Hepatic stellate cell (primary cell): ENCODE measurements around the gene DUOX1.

Experiments used
- DNase-seq: peaks from one replicate; pipeline ENCODE4 v3.0.0; 2011; ENCODE audit warnings: low spot score

The DUOX1 gene

DNA sequence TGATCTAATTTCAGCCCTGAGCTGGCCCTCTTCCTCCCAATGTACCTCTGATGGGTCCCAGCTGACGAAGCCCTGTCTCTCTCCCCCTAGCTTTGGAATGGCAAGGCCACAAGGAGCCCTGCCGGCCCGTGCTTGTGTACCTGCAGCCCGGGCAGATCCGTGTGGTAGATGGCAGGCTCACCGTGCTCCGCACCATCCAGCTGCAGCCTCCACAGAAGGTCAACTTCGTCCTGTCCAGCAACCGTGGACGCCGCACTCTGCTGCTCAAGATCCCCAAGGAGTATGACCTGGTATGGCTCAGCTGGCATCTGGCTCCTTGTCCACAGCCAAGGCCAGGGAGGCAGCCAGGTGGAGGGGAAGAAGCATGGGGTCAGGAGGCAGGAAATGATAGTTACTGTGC is 14.2 kb downstream of the DUOX1 start:
- no peak for DNase-seq

DNA sequence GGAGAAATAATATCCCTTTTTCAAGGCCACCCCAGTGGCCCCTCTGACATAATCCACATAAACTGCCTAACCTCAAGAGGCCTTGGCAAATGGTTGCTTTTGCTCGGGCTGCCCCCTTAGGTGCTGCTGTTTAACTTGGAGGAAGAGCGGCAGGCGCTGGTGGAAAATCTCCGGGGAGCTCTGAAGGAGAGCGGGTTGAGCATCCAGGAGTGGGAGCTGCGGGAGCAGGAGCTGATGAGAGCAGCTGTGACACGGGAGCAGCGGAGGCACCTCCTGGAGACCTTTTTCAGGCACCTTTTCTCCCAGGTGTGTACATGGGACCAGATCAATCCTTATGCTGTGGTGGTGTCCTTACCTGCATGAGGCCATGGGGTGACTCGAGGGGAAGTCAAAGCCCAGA is 15.0 kb downstream of the DUOX1 start:
- DNase-seq: no peak

DNA sequence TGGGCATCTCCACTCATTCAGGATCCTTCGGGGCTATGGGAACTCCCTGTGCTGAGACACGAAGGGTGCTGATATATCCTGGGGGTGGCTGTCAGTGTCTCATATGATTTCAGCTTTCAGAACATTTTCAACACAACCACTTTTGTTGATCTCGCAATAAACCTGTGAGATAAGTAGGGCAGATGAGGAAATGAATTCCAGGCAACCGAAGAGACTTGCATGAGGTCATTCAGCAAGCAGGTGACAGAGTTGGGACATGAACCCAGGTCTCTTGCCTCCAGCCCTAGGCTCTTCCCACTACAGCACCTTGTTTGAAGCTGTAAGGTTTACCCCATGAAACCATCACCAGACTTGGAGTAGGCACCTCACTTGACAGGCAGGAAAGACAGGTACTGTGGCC is 16.6 kb downstream of the DUOX1 start:
- no peak for DNase-seq

DNA sequence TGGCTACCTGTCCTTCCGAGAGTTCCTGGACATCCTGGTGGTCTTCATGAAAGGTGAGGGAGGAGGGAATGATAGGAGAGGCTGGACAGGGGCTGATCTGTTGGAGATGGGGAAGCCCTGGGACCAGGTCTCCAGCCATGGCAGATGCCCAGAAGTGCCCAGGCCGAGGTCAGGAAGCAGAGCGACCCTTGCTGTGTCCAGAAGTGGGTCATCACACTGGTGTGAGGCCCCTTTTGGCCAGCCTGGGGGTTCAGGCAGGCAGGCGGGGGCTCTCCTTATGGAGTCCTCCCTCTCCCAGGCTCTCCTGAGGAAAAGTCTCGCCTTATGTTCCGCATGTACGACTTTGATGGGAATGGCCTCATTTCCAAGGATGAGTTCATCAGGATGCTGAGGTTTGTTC is 17.8 kb downstream of the DUOX1 start:
- DNase-seq: no peak

DNA sequence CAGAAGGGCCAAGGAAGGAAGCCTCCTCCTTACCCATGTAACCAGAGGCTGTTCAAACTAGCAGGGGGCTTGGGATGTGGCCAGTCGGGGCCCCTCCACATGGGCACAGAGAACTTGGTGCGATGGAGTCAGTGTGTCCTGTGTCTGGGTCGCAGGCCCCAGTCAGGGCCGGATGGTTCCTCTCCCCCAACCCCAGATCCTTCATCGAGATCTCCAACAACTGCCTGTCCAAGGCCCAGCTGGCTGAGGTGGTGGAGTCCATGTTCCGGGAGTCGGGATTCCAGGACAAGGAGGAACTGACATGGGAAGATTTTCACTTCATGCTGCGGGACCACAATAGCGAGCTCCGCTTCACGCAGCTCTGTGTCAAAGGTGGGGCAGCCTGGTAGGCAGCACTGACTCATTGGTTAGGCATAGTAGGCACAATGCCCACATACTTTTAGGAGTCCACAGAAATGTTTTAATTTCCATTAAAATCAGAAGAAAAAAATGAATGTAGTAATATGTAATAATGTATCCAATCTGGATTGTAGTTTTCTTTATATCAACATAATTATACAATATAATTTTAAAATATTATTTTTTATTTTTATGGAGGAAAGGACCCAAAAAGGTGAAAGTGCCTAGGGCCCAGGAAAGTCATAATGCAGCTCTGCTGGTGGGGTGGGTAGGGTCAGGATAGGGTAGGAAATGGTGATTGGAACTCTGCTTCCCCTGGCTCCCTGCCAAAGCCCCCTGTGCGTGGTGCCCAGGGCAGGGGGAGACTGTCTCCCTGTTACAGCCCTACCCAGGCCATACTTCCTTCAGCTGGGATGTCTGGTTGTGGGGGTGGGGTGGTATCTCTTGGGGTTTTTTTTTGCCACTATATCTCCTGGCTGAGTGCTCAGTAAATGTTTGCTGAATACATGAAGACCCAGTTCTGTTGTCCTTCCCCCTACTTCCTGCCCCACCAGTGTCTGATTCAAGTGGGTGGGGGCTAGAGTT is 18.6 kb downstream of the DUOX1 start:
- no peak for DNase-seq

DNA sequence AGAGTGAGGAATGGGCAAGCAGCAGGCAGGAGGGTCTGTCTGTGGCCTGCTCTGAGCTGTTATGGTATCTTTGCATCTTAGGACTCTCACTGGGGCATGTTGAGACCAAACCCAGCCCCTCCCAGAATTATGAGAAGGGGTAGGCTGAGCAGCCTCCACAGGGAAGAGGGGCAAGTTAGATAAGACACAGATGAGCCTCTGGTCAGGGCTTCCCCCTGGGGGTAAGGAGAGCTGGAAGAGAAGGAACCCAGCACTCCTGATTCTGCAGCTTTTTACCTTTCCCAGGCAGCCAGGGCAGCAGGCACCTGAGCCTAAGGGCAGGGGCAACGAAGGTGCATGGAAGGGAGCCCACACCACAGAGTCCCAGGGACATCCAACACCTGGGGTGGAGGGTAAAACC is 19.3 kb downstream of the DUOX1 start:
- DNase-seq: no peak

DNA sequence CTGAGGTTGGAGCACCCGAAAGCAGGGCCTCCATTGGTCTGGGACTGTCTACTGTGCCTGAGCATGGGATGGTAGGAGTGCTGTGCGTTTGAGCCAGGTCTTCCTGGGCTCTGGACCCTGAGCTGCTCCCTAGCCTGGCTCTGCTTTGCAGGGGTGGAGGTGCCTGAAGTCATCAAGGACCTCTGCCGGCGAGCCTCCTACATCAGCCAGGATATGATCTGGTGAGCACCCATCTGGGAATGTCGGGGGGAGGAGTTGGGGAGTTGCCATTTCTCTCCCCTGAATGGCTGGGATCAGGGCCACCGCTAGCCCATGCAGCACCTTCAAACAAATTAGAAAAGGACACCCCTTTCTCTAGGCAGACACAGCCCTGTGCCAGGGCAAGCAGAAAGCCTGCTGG is 20.7 kb downstream of the DUOX1 start:
- DNase-seq: no peak

DNA sequence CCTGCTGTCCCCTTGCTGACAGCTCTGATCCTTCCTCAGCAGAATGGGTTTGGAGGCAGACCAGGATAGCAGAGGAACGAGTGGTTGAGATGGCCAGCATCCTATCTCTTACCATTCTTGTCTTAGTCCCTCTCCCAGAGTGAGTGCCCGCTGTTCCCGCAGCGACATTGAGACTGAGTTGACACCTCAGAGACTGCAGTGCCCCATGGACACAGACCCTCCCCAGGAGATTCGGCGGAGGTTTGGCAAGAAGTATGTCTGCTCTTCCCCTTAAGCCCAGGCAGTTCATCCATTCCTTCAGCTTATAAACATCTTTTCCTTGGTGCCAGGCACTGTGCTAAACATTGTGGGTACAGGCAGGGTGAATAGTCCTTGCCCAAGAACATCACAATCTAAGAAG is 21.2 kb downstream of the DUOX1 start:
- DNase-seq: no peak

DNA sequence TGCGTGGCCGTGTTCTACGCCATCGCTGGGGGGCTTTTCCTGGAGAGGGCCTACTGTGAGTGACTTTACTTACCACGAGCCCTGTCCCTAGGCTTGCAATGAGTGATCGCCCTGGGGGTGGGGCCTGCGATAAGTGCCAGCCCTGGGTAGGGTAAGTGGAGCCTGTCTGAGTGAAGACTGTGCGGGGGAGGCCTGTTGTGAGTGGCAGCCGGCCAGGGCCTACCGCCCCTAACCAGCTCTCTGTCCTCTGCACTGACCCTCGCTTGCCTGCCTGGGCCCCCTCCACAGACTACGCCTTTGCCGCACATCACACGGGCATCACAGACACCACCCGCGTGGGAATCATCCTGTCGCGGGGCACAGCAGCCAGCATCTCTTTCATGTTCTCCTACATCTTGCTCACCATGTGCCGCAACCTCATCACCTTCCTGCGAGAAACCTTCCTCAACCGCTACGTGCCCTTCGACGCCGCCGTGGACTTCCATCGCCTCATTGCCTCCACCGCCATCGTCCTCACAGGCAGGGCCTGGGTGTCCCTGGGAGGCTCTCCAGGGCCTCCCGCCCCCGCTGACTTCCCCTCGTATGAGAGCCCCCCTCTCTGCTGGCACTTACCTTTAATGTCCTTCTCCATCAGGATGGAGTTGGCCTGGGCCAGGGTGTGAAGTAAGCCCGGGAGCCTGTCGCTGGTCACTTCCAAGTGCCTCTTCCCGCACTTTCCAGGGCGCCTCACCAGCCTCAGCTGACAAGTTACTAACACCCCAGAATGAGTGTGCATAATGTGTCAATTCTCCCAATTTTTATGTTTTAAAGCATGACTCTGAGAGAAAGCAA is 22.4 kb downstream of the DUOX1 start:
- no peak for DNase-seq

DNA sequence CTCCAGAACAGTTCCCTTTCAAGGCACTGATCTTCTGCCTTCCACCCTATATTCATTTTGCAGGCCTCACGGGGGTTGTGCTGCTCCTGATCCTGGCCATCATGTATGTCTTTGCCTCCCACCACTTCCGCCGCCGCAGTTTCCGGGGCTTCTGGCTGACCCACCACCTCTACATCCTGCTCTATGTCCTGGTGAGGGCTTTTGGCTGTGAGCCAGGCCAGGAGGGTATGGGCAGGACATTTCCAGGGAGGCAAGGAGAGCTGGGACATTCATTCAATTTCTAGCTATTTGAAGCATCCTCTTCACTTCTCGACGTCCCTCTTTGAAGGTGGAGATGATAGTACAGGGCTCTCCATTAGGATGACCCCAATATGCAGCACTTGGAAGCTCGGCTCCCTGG is 25.9 kb downstream of the DUOX1 start:
- DNase-seq: no peak

DNA sequence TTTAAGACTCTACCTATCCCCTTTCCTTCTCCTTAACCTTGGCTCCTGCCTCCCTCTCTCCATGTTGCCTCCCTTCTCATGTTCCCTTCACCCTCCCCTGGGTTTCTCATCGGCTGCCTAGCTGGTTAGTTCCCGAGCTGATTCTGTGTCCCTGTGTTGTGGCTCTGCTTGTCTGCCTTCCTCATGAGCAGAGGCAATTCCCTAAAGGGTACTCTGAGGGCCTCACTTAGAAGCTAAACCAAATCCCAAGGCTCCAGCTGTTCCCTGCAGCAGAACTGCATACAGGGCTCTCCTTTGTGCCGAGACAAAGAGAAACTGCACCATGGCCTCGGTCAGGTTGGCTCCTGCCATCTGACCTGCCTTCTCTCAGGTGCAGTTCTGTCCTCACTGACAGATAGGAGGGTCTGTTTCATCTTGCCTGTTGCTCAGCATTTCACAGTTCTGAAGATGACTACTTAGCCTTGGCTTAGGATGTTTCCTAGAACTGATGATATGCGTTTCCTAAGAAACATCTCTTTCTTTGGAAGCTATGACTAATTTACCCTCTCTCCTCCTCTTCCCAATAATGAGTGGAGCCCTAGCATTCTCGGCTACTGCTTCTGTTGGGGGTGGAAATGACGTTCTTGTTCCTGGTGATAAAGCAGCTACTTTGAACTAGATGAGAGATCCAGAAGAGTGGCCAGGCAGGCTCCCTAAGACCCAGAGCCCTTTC is 27.1 kb downstream of the DUOX1 start:
- peak; percentile 76 for DNase-seq

DNA sequence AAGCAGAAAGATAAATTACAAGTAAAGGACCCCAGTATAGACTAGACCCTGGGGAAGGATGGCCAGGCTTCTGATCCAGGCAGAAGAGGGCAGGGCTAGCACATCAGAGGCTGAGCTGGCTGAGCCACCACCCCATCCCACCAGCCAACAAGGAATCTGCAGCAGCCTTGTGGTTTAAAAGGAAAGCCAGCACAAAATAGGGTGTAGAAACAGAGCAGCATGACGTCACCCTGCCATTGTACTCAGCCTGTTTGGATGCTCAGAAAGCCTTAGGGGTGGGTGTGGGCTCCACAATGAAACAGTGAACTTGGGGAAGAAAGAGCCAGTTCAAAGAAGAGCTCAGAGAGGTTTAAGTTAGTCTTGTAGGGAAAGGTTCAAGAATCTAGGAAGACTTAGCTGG is 28.2 kb downstream of the DUOX1 start:
- DNase-seq: peak; percentile 47

DNA sequence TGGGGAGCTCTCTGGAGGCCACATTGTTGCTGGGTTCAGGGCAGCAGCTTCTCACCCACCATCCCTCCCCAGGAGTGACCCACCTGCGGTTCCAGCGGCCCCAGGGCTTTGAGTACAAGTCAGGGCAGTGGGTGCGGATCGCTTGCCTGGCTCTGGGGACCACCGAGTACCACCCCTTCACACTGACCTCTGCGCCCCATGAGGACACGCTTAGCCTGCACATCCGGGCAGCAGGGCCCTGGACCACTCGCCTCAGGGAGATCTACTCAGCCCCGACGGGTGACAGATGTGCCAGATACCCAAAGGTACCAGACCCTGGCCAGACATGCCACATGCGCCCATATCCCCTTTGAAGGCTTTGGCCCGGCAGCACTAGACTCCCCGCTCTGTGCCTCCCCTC is 31.9 kb downstream of the DUOX1 start:
- DNase-seq: no peak

DNA sequence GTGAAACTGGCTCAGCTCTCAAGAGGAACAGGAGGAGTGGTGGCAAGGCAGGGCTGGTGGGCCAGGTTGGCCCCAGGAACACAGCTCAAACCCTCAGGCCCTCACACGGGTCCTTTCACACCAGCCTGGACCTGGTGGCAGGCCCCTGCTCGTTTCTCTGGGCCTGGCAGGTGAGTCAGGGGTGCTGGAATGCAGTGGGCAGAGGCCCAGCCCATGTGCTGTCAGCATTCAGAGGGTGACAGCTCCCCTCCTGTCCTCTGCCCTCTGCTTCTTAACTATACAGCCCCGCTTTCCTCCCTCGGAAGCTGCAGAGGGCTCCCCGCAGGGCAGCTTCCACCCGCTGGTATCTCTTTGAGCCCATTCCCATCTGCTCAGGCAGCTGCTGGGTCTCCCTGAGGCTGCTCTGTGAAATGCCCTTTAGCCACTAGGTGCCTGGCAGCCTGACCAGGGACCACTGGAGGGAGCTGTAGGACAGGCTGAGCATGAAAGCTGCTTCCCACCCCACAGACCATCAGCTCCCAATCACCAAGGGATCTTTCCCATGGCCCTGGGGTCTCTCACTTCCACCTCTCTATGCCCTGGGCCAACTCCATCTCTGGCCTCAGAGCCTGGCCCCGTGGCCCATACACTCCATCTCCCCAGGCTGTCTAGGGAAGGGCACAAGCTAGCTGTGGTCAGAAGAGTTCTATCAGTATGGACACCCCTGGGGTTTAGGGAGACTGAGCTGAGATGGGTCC is 33.1 kb downstream of the DUOX1 start:
- DNase-seq: peak; percentile 97

DNA sequence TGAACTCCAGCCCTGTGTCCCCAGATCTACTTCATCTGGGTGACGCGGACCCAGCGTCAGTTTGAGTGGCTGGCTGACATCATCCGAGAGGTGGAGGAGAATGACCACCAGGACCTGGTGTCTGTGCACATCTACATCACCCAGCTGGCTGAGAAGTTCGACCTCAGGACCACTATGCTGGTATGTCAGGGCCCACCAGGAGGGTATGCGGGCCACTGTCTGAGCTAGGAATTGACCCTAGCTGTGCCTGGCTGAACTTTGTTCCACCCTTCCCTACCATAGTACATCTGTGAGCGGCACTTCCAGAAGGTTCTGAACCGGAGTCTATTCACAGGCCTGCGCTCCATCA is 33.7 kb downstream of the DUOX1 start:
- no peak for DNase-seq

DNA sequence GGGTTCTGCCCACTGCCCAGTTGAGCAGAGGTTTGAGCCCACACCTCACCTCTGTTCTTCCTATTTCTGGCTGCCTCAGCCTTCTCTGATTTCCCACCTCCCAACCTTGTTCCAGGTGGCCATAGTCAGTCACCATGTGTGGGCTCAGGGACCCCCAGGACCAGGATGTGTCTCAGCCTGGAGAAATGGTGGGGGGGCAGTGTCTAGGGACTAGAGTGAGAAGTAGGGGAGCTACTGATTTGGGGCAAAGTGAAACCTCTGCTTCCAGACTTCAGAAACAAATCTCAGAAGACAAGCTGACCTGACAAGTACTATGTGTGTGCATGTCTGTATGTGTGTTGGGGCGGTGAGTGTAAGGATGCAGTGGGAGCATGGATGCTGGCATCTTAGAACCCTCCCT is 35.1 kb downstream of the DUOX1 start:
- no peak for DNase-seq

DNA sequence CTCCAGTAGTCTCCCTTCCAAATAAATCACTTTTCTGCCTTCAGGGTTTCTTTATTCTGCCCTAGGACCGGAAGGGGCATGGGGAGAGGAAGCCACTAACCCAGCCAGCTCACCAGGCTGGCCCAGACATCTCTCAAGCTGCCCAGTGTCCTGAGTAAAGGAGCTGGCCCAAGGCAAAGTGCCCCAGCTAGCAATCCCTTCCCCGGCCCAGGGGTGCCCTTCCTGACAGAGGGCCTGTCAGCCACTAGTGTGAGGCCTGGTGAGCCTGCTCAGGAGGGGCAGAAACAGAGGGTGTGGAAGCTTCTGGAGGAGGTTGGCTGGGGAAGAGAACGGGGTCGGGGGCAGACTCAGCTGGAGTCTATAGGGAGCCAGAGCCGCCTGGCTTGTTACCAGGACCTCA is 35.7 kb downstream of the DUOX1 start:
- no peak for DNase-seq

DNA sequence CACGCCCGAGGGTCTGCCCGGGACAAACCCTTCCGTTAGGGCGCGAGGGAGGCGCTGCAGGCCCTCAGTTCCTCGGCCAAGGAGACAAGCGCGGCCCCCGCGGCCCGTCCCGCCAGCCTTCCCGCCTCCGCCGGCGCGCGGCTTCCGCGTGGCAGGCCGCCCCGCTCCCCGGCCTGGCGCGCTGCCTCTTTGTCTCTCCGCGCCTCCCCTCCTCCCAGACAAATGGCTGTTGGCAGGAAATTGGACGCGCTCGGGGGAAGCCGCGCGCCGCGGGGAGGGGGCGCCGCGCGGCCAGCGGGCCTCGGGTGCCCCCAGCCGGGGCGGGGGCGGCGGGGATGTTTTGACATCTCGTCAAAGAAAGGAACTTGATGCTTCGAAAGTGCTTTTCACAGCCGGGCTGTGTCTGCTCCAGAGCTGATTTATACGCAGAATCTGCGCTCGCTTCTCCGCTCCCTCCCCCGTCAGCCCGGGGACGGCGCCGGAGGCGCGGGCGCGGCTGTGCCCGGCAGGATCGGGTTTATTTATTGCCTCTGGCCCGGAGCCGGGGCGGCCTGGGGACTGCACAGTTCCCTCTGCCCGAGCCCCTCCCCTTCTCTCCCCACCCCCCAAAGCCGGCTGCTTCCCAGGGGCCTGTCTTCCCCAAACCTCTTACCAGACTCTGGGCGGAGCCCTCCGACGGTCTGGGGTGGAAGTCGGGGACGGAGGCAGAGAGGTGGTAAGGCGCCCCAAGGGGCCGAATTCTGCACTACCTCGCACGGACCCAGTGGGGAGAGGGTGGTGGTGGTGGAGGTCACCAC is 37.2 kb downstream of the DUOX1 start:
- DNase-seq: peak; percentile 93

DNA sequence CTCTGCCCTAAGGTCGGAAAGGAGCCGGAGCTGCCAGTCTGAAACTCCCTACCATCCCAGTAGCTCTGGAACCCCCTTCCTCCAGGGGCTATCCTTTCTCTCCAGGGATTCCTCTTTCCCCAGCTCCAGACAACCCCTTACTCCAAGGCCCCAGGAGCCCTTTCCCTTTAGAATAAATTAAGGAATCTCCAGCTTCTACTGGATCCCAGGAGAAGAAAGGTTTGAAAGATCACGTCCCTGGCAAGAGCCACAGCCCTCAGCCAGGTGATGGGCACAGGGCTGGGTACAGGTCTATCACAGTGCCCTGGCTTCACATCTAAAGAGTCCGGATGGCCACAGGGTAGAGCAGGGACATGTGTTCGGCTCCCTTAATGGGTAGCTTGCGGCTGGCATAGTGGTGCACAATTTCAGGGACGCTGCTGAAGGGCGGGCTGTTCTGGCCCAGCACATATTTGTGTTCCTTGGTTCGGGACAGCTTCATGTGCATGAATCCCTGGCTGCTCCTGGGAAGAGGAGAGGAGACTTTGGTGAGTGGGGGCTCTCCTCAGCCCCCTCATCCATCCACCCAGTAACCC is 37.9 kb downstream of the DUOX1 start:
- no peak for DNase-seq

DNA sequence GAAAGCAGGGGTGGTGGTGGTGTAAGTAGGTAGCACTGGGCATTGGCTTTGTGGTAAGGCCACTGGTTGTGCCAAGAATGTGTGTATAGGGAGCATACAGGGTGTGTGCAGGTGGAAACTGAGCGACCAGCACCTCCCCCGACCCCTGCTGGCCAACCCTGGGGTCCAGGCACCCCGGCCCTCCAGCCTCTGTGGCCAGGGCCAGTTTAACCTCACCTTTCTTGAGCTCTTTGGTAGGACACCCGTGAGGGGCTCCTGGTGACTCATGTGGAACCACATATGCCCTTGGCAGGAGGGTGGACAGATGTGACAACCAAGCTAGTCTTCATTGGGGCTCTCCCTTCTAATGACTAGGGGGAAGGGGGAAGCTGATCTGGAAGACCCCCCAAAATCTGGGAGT is 38.5 kb downstream of the DUOX1 start:
- DNase-seq: no peak
